Measurements from ENCODE around the gene CEP89.

DNA sequence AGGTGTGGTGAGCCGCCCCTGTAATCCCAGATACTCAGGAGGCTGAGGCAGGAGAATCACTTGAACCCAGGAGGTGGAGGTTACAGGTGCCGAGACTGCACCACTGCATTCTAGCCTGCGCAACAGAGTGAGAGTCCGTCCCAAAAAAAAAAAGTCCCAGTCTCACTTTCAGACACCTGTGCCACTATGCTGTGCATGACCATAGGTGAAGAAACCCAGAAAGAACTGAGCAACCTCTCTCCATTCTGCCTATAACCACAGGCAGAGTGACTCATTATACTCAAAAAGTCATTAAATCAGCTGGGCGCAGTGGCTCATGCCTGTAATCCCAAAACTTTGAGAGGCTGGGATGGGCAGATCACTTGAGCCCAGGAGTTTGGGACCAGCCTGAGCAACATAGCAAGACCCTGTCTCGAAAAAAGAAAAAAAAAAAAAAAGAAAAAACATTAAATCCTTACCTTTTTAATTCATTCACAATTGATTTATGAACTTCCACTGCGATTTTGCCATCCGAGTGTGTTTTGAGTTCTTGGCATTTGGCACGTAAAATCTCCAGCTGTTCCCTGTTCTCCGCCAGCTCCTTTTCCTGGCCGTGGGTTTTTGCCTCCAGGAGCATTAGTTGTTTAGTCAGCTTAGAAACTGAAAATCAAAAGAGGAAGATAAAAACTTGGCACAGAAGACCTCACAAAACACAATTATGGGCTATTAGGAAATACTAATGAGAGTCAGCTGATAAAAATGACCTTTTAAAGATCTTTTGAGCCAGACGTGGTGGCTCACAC, 56.7 kb downstream of the CEP89 start:
- TF ChIP-seq, protein P1, sequence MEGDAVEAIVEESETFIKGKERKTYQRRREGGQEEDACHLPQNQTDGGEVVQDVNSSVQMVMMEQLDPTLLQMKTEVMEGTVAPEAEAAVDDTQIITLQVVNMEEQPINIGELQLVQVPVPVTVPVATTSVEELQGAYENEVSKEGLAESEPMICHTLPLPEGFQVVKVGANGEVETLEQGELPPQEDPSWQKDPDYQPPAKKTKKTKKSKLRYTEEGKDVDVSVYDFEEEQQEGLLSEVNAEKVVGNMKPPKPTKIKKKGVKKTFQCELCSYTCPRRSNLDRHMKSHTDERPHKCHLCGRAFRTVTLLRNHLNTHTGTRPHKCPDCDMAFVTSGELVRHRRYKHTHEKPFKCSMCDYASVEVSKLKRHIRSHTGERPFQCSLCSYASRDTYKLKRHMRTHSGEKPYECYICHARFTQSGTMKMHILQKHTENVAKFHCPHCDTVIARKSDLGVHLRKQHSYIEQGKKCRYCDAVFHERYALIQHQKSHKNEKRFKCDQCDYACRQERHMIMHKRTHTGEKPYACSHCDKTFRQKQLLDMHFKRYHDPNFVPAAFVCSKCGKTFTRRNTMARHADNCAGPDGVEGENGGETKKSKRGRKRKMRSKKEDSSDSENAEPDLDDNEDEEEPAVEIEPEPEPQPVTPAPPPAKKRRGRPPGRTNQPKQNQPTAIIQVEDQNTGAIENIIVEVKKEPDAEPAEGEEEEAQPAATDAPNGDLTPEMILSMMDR (IDR thresholded peaks at IDR 0.05 in 8 of 11, conservative IDR thresholded peaks at IDR 0.05 in 3 of 11): no peak
- TF ChIP-seq POLR2AphosphoS5 (IDR thresholded peaks at IDR 0.05) (no peak), POLR2A (IDR thresholded peaks at IDR 0.05) (no peak)
